HPDE6-E6E7 (cell line): Measurements from ENCODE around the gene BICD2.

ENCODE experiments used
- DNase-seq: peaks from one replicate; pipeline ENCODE4 v3.0.0; 2011; ENCODE audit warnings: missing footprints; ENCODE audit errors: extremely low spot score

Gene BICD2

GRCh38 chr9:92714787-92715487 lies 49.7 kb downstream of the BICD2 start:
- DNase-seq = no peak

GRCh38 chr9:92714016-92714415 lies 50.6 kb downstream of the BICD2 start:
- no peak for DNase-seq

- DNase-seq = no peak
These were observed 51.1 kb downstream of the BICD2 start for GRCh38 chr9:92713528-92713927.

- DNase-seq = no peak
These were observed 51.9 kb downstream of the BICD2 start for GRCh38 chr9:92712767-92713166.

- no peak for DNase-seq
These were observed 52.8 kb downstream of the BICD2 start for GRCh38 chr9:92711844-92712243.

GRCh38 chr9:92711146-92711545 lies 53.5 kb downstream of the BICD2 start:
- DNase-seq = no peak

- DNase-seq = no peak
These were observed 54.3 kb downstream of the BICD2 start for GRCh38 chr9:92710368-92710767.

- no peak for DNase-seq
These were observed 54.7 kb downstream of the BICD2 start for GRCh38 chr9:92709954-92710353.

- no peak for DNase-seq
These were observed 55.4 kb downstream of the BICD2 start for GRCh38 chr9:92709240-92709639.

GRCh38 chr9:92707530-92707929 lies 57.1 kb downstream of the BICD2 start:
- no peak for DNase-seq

- DNase-seq = no peak
These were observed 58.3 kb downstream of the BICD2 start for GRCh38 chr9:92706218-92706940.

GRCh38 chr9:92704528-92704927 lies 60.1 kb downstream of the BICD2 start:
- DNase-seq = no peak

GRCh38 chr9:92696619-92697018 lies 68.0 kb downstream of the BICD2 start:
- DNase-seq = no peak

GRCh38 chr9:92686954-92687353 lies 77.7 kb downstream of the BICD2 start:
- DNase-seq = no peak

- DNase-seq = no peak
These were observed 79.6 kb downstream of the BICD2 start for GRCh38 chr9:92685022-92685421.

- DNase-seq = no peak
These were observed 82.4 kb downstream of the BICD2 start for GRCh38 chr9:92682269-92682668.

GRCh38 chr9:92680166-92681119 lies 84.2 kb downstream of the BICD2 start:
- peak; percentile 87 for DNase-seq

GRCh38 chr9:92679413-92680165 lies 85.0 kb downstream of the BICD2 start:
- no peak for DNase-seq

- no peak for DNase-seq
These were observed 93.3 kb downstream of the BICD2 start for GRCh38 chr9:92671323-92671722.

- DNase-seq = peak; percentile 97
These were observed 94.5 kb downstream of the BICD2 start, which contains the start of gene IPPK for GRCh38 chr9:92669890-92670708. IPPK (minus strand) TSS chr9:92670131; CDS start chr9:92669988, 143 bp downstream.

- DNase-seq = no peak
These were observed 95.1 kb downstream of the BICD2 start for GRCh38 chr9:92669527-92669889.
